K562 treated with DMSO at 1 percent for 12 hours (cell line): ENCODE data around the gene SND1. TPM values are rescaled to one million over a fixed set of nuclear protein-coding genes. Genes with fewer than 3 reads are reported as not detected.

Source experiments
- total RNA-seq: library from RNA; unstranded; fragments of 300-600 nt; gene quantifications from 2 replicates; pipeline ENCODE4 v1.2.3, GENCODE V29; 2022; ENCODE audit not compliant: insufficient read depth

The SND1 gene
- 472 and 621 TPM in 2 replicates for total RNA-seq

GRCh38 chr7:127651556-127652332, at the start of gene SND1:
Gene SND1, plus strand, starts transcription at chr7:127652194. Its CDS starts 180 bp downstream, at chr7:127652374.

DNA sequence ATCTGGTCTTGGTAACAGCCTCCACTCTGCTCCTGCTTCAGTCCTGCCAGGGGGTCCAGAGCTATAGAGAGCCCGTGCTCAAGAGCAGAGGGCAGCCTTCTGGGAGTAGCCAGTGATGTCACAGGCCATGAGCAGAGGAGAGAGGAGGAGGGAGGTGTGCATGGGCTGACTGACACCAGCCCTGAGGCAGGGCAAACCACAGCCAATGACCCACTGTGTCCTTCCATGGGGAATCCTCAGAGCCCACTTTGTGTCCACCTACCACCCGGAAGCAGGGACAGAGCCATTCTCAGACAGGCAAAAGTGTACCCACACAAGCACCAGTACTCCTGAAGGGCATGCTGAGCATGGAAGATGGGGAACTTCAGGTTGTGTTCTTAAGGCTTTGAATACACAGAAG, 34.0 kb upstream of the SND1 start, which contains the start of gene PAX4:
PAX4 (minus strand) TSS at position 101 of the 400 bp plus-strand sequence. CDS start 2,214 bp downstream, outside the sequence.

GRCh38 chr7:128030654-128031611, 378.9 kb downstream of the SND1 start, which contains the start of gene LRRC4:
Gene LRRC4, minus strand, starts transcription at chr7:128031437. Its CDS starts 797 bp downstream, at chr7:128030640.

Other genes starting within 250 kb of the SND1 start
- gene GCC1, start 66.6 kb upstream of the SND1 start, total RNA-seq, result 10.9 and 21.3 TPM in 2 replicates
- gene ARF5, start 63.8 kb upstream of the SND1 start, total RNA-seq, result 276 and 410 TPM in 2 replicates
- gene FSCN3, start 58.5 kb upstream of the SND1 start, total RNA-seq, result not detected in 2 replicates
- gene PAX4, start 34.1 kb upstream of the SND1 start, total RNA-seq, result not detected in 2 replicates